Adrenal gland (tissue), 5 donors: ENCODE data around the gene MAEL.

Source experiments
- CTCF ChIP-seq, 6 experiments: fragments of 450-650 bp in 4 of 6; fragments of 200-600 bp in 2 of 6; sonication (generic) in 1 of 6; IDR thresholded peaks; 1 replicate in 5 of 6; 2 replicates in 1 of 6; pipeline versions ENCODE4 v1.5.1 to v1.8.0; 2016 to 2021; ENCODE audit warnings: antibody characterized with exemption in 6 of 6, mild to moderate bottlenecking in 2 of 6, moderate library complexity in 1 of 6
- POLR2A ChIP-seq, 2 donors: fragments of 450-650 bp; IDR thresholded peaks; one replicate each; pipeline ENCODE4 v1.6.1; 2017; ENCODE audit warnings: antibody characterized with exemption in 2 of 2, mild to moderate bottlenecking in 2 of 2, moderate library complexity in 1 of 2
- donor health status: DM: no; HTN: no; CAD: no.

DNA sequence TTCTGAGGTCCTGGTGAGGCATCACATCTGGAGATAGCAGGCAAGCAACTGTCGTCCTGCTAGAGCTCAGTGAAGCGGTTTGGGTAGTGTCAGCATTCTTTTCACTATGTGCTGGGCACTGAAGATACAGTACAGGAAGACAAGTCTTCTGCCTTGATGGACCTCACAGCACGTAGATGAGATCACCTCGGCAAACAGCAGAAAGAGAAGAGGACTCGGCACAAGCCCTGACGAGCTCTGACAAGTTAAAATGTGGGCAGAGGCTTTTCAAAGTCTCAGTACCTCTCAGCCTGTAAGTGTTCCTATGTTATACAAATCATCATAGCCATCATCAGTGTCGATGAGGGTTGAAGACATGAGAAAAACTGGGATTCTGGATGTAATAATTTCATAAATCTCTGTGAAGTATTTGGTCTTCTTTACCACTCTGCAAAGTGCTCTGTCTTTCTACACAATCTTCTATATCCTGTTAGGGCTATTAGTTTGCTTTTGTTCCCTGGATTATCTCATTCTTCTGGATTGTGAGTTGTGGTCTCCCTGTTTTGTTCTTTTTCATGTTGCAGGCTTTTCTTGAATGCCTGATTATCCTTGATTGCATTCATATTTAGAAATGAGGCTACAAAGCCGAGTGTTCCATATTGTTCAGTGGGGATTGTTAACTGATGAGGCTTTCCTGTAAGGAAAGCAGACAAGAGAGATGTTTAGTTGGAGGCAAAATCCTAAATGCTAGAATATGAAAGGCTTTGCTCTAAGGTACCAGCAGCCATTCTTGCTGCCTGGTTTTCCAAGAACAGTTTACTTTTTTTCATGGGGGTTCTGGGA is 24.2 kb downstream of the MAEL start:
- TF ChIP-seq CTCF (IDR thresholded peaks at IDR 0.05): no peak
- no peak for TF ChIP-seq POLR2A (IDR thresholded peaks at IDR 0.05)
